Psoas muscle (tissue), 8 donors: ENCODE measurements around the gene LTBR. TPM values are rescaled to one million over a fixed set of nuclear protein-coding genes. Genes with fewer than 3 reads are reported as not detected.

Experiments used
- ATAC-seq, 4 donors: fragments of 200-7000 bp; cut with Tn5 transposase; one replicate each; pipeline ENCODE4 v1.9.1; 2020; ENCODE audit warnings: moderate library complexity in 3 of 4, mild to moderate bottlenecking in 2 of 4
- DNase-seq, 2 donors: peaks; one replicate each; pipeline ENCODE4 v3.0.0-alpha.2; 2020
- H3K27ac ChIP-seq: fragments of 200-600 bp; one replicate; pipeline ENCODE4 v1.8.0; 2022
- H3K27me3 ChIP-seq, 3 donors: fragments of 200-600 bp in 1 of 3; one replicate each; pipeline versions ENCODE4 v1.6.1 to v1.8.0; 2013 to 2022; ENCODE audit warnings: low read length in 2 of 3, mild to moderate bottlenecking in 2 of 3, moderate library complexity in 1 of 3; ENCODE audit not compliant: insufficient read depth in 3 of 3
- H3K36me3 ChIP-seq, 2 donors: fragments of 200-600 bp in 1 of 2; one replicate each; pipeline versions ENCODE4 v1.6.1 to v1.8.0; 2013 to 2022; ENCODE audit warnings: low read depth in 1 of 2, mild to moderate bottlenecking in 1 of 2, moderate library complexity in 1 of 2; ENCODE audit not compliant: insufficient read depth in 1 of 2
- H3K4me1 ChIP-seq: fragments of 200-600 bp; one replicate; pipeline ENCODE4 v1.8.0; 2022
- H3K4me3 ChIP-seq: fragments of 200-600 bp; one replicate; pipeline ENCODE4 v1.8.0; 2022; ENCODE audit warnings: mild to moderate bottlenecking
- H3K9me3 ChIP-seq: fragments of 200-600 bp; one replicate; pipeline ENCODE4 v1.8.0; 2022
- WGBS, 3 donors: extraction: QIAGEN DNeasy Blood & Tissue Kit; methylation state at CpG; one replicate each; pipeline versions ENCODE4 v1.1.6 to v1.1.7; 2013; 5-methylcytosine and 5-hydroxymethylcytosine counted together
- intact Hi-C, 2 donors: fragments of 100-400 bp; cut with DNase I; formaldehyde crosslinking; loops; one replicate each; pipeline versions ENCODE4 v1.11.0 to v1.14.2; 2022
- polyA plus RNA-seq, 3 donors: library from polyadenylated mRNA; stranded (reverse); fragments of 200-250 nt; gene quantifications; one replicate each; pipeline ENCODE4 v1.2.3, GENCODE V29; 2013
- total RNA-seq, 4 donors: library from RNA; stranded (reverse); fragmentation: NEBNext Ultra II Directional in 2 of 4; extraction: Animal tissue kit (Norgen Biotek cat#: 25700) in 2 of 4; gene quantifications; one replicate each; pipeline versions ENCODE4 v1.2.1 to v1.2.4, GENCODE V29; 2021 to 2023
- TF ChIP-seq, protein P1 (sequence below): fragments of 200-600 bp; IDR thresholded peaks from one replicate; pipeline ENCODE4 v1.8.0; 2022; ENCODE audit warnings: antibody characterized with exemption
- donor health status: healthy with polysubstance abuse.
- donor health status: DM: no; HTN: no; CAD: no; lungs with moderate emphysema.
- donor health status: Bipolar disorder and iron deficiency.
- donor health status: healthy.
- donor health status: DM: yes; HTN: yes; CAD: no.
- donor health status: DM: no; HTN: no; CAD: no.
- donor health status: DM: no; HTN: no; CAD: no.
- donor health status: DM: yes; HTN: yes; CAD: no.

LTBR gene
- total and polyA plus RNA-seq, 7 donors, result 15.3 to 38.8 (median 34.5) TPM

- Histone ChIP-seq H3K9me3 (no peaks in the 10 kb centered on the region), H3K4me3 (no peak overlapping the region), H3K27me3 (no peaks in the 10 kb centered on the region), H3K36me3 (no peaks in the 10 kb centered on the region), H3K27ac (no peak overlapping the region), H3K4me1 (peaks cover 18% of the 10 kb centered on the region)
- WGBS, 3 donors, result 73 to 79% (median 75%) methylated on average over 5 of the region's 5 CpGs
- ATAC-seq (no peak), DNase-seq (no peak)
- TF ChIP-seq, protein P1, sequence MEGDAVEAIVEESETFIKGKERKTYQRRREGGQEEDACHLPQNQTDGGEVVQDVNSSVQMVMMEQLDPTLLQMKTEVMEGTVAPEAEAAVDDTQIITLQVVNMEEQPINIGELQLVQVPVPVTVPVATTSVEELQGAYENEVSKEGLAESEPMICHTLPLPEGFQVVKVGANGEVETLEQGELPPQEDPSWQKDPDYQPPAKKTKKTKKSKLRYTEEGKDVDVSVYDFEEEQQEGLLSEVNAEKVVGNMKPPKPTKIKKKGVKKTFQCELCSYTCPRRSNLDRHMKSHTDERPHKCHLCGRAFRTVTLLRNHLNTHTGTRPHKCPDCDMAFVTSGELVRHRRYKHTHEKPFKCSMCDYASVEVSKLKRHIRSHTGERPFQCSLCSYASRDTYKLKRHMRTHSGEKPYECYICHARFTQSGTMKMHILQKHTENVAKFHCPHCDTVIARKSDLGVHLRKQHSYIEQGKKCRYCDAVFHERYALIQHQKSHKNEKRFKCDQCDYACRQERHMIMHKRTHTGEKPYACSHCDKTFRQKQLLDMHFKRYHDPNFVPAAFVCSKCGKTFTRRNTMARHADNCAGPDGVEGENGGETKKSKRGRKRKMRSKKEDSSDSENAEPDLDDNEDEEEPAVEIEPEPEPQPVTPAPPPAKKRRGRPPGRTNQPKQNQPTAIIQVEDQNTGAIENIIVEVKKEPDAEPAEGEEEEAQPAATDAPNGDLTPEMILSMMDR, result no peak
- intact Hi-C loops, result no loop called here
Observed at GRCh38 chr12:6346235-6346832, 37.6 kb upstream of the LTBR start.

- no peak overlapping the region for H3K4me3 ChIP-seq
- ATAC-seq (no peak), DNase-seq (no peak)
- WGBS, 3 donors, result 82 to 89% (median 84%) methylated on average over 8 of the region's 8 CpGs
- no peaks in the 10 kb centered on the region for H3K36me3 ChIP-seq
- no peaks in the 10 kb centered on the region for H3K27me3 ChIP-seq
- H3K27ac ChIP-seq, result no peak overlapping the region
- H3K4me1 ChIP-seq, result peaks cover 18% of the 10 kb centered on the region
- TF ChIP-seq, protein P1, result no peak
- intact Hi-C loops, result no loop called here
- no peaks in the 10 kb centered on the region for H3K9me3 ChIP-seq
Observed at GRCh38 chr12:6346942-6347341, 37.0 kb upstream of the LTBR start.

GRCh38 chr12:6347367-6348338 is 36.3 kb upstream of the LTBR start:
- no peaks in the 10 kb centered on the region for H3K36me3 ChIP-seq
- H3K27ac ChIP-seq, result no peak overlapping the region
- no peaks in the 10 kb centered on the region for H3K9me3 ChIP-seq
- DNase-seq (peak; percentile 60 to 64), ATAC-seq (peak in 3 of 4 donors; percentile 16 to 28 (median 22))
- peaks cover 12% of the 10 kb centered on the region for H3K4me1 ChIP-seq
- intact Hi-C loops, result no loop called here
- no peaks in the 10 kb centered on the region for H3K27me3 ChIP-seq
- 51 to 60% (median 52%) methylated on average over 18 to 19 of the region's 19 CpGs for WGBS, 3 donors
- peak overlapping the region; percentile 30 for H3K4me3 ChIP-seq
- TF ChIP-seq, protein P1, result no peak

- ATAC-seq, result no peak
- Histone ChIP-seq H3K4me3 (no peak overlapping the region), H3K9me3 (no peaks in the 10 kb centered on the region), H3K4me1 (peaks cover 1% of the 10 kb centered on the region), H3K27me3 (no peaks in the 10 kb centered on the region), H3K27ac (no peak overlapping the region), H3K36me3 (no peaks in the 10 kb centered on the region)
- intact Hi-C loops, result no loop called here
- 80 to 86% (median 85%) methylated on average over 5 of the region's 5 CpGs for WGBS, 3 donors
- DNase-seq, result no peak
- TF ChIP-seq, protein P1, result no peak
Observed at GRCh38 chr12:6351622-6352021, 32.3 kb upstream of the LTBR start.
